HL-60 (cell line): Measurements from ENCODE around the gene SPINDOC.

Source experiments
- DNase-seq, 2 experiments: peaks; one replicate each; pipeline ENCODE4 v3.0.0-alpha.2; 2010 to 2020; ENCODE audit warnings: low read depth in 1 of 2, low spot score in 1 of 2
- H3K27ac ChIP-seq: fragments of 250-450 bp; sonication (Bioruptor Pico); replicated peaks from 2 replicates; pipeline ENCODE4 v1.5.1; 2020; ENCODE audit warnings: mild to moderate bottlenecking, moderate library complexity
- H3K27me3 ChIP-seq: fragments of 250-450 bp; sonication (Bioruptor Pico); 2 replicates; pipeline ENCODE4 v1.5.1; 2021; ENCODE audit warnings: mild to moderate bottlenecking, moderate library complexity; ENCODE audit not compliant: insufficient read depth, poor library complexity, severe bottlenecking
- H3K4me3 ChIP-seq: replicated peaks from 2 replicates; pipeline ENCODE4 v1.5.1; 2011; ENCODE audit warnings: mild to moderate bottlenecking, control low read depth, low read length; ENCODE audit not compliant: insufficient read depth
- CTCF ChIP-seq: IDR thresholded peaks from one replicate; pipeline ENCODE4 v1.5.1; 2011; ENCODE audit warnings: low read length, control low read depth, inconsistent platforms; ENCODE audit not compliant: insufficient read depth
- GABPA ChIP-seq: IDR thresholded peaks from 2 replicates; pipeline ENCODE4 v1.6.1; 2012; ENCODE audit warnings: low read depth
- POLR2AphosphoS5 ChIP-seq: IDR thresholded peaks from 2 replicates; pipeline ENCODE4 v1.6.1; 2012; ENCODE audit warnings: low read depth
- REST ChIP-seq: IDR thresholded peaks from 2 replicates; pipeline ENCODE4 v1.6.1; 2012; ENCODE audit warnings: low read depth; ENCODE audit not compliant: insufficient replicate concordance
- SPI1 ChIP-seq: IDR thresholded peaks from 2 replicates; pipeline ENCODE4 v1.6.1; 2012; ENCODE audit warnings: low read depth, mild to moderate bottlenecking, borderline replicate concordance

Gene SPINDOC

GRCh38 chr11:63821411-63821810 lies 8.2 kb downstream of the SPINDOC start:
- H3K27ac ChIP-seq, result no peak overlapping the region
- no peak overlapping the region for H3K4me3 ChIP-seq
- no peak for DNase-seq
- no peak for TF ChIP-seq CTCF
- no peak for TF ChIP-seq SPI1
- TF ChIP-seq REST, result no peak
- no peak for TF ChIP-seq GABPA
- no peak for TF ChIP-seq POLR2AphosphoS5
- peaks cover 4% of the 10 kb centered on the region for H3K27me3 ChIP-seq

DNA sequence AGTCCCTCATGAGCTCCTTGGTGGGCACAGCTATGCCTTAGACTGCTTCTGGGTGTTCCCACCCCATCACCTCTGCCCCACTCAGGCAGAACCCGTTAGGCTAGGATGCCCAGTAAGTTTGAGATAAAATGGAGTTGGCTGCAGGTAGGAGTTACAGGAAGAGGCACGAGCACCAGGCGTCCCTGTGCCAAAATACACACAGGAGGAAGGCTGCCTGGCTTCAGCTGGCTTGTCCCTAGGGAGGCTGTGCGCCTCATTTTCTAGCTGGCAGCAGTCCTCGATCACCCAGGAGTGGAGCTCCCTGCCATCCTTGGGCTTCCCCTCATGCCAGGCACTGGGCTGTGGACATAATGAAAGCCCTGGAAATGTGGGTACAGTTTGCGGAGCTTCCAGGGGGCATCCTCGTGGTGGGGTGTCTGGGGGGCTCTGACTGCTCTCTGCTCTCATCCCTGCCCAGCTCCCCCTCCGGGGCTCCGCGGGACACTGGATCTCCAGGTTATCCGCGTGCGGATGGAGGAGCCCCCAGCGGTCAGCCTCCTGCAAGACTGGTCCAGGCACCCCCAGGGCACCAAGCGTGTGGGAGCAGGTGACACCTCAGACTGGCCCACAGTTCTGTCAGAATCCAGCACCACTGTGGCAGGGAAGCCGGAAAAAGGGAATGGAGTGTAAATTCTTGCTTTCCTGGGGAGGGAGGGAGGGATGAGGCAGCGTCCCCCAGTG lies 13.4 kb downstream of the SPINDOC start:
- no peak for DNase-seq
- H3K27ac ChIP-seq, result no peak overlapping the region
- no peak overlapping the region for H3K4me3 ChIP-seq
- H3K27me3 ChIP-seq, result no peaks in the 10 kb centered on the region
- TF ChIP-seq SPI1, result no peak

DNA sequence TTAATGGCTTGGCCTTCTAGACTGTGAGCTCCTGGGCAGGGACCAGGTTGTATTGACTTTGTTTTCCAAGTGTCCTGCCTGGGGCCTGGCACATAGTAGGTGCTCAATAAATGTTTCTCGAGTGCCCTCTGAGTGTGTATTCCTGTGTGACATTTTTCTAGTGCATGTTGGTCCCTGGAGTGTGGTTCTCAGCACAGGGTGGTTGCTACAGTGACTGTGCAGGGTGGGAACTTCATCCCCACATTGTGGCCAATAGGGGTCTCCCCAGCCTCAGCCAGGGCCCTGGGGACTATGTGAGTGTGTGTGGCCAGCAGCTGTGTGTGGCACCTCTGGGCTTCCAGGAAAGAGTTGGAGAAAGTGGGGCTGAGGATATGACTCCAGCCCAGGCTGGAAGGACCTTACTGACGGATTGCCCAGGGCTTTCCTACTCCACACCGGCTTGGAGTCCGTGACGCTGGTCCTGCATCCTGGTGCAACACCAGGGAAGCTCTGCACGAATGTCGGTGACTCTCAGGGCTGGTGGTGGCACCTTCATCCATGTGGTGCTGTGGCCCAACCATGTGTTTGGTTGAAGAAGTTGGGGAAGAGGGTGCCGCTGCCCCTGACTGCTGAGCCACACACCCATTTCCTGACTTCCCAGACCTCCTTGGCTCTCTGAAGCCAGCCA lies 16.7 kb downstream of the SPINDOC start:
- H3K27ac ChIP-seq, result no peak overlapping the region
- no peak for TF ChIP-seq REST
- no peak for TF ChIP-seq GABPA
- no peak for TF ChIP-seq SPI1
- TF ChIP-seq POLR2AphosphoS5, result no peak
- TF ChIP-seq CTCF, result no peak
- DNase-seq, result no peak
- H3K4me3 ChIP-seq, result no peak overlapping the region
- H3K27me3 ChIP-seq, result no peaks in the 10 kb centered on the region

DNA sequence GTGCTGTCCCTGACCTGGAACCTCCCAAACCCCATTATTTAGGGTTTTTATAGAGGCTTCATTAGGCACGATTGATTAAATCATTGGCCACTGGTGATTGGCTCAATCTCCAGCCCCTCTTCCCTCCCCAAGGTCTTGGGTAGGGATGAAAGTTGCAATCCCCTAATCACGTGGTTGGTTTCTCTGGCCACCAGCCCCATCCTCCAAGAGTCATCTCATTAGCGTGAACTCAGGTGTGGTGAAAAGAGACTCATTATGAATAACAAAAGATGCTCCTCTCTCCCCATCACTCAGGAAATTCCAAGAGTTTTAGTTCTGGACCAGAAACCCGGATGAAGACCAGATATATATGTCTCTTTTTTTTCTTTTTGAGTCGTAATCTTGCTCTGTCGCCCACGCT lies 18.1 kb downstream of the SPINDOC start:
- DNase-seq, result no peak

More for the DNA sequence above, 18.1 kb downstream of the SPINDOC start:
- TF ChIP-seq REST, result no peak
- TF ChIP-seq GABPA, result no peak
- TF ChIP-seq CTCF, result no peak
- TF ChIP-seq POLR2AphosphoS5, result no peak
- TF ChIP-seq SPI1, result no peak
- no peak overlapping the region for H3K4me3 ChIP-seq
- no peak overlapping the region for H3K27ac ChIP-seq
- H3K27me3 ChIP-seq, result no peaks in the 10 kb centered on the region
